CD14-positive monocyte (primary cell): ENCODE data around the gene PRKD1. TPM values are rescaled to one million over a fixed set of nuclear protein-coding genes. Genes with fewer than 3 reads are reported as not detected.

Source experiments
- DNase-seq, 3 donors: peaks; one replicate each; pipeline ENCODE4 v3.0.0-alpha.2; 2011 to 2022
- H2AFZ ChIP-seq: 2 replicates; pipeline ENCODE4 v1.6.0; 2012; ENCODE audit warnings: mild to moderate bottlenecking, low read depth, low read length, inconsistent platforms; ENCODE audit not compliant: insufficient read depth, poor library complexity, severe bottlenecking
- H3K27ac ChIP-seq, 2 donors: 1 replicate in 1 of 2; 2 replicates in 1 of 2; pipeline ENCODE4 v1.5.1; 2012 to 2013; ENCODE audit warnings: low read length in 2 of 2, control low read depth in 1 of 2, inconsistent platforms in 1 of 2, low read depth in 1 of 2, mild to moderate bottlenecking in 1 of 2
- H3K27me3 ChIP-seq, 2 donors: one replicate each; pipeline versions ENCODE4 v1.6.0 to v1.6.1; 2011 to 2013; ENCODE audit warnings: low read length in 2 of 2; ENCODE audit not compliant: control insufficient read depth in 2 of 2, insufficient read depth in 2 of 2
- H3K36me3 ChIP-seq, 2 donors: replicated peaks in 1 of 2; 1 replicate in 1 of 2; 2 replicates in 1 of 2; pipeline versions ENCODE4 v1.5.1 to v1.6.1; 2012 to 2013; ENCODE audit warnings: low read length in 2 of 2, control low read depth in 1 of 2, inconsistent platforms in 1 of 2, mild to moderate bottlenecking in 1 of 2; ENCODE audit not compliant: insufficient read depth in 2 of 2, control insufficient read depth in 1 of 2
- H3K4me1 ChIP-seq, 2 donors: 1 replicate in 1 of 2; 2 replicates in 1 of 2; pipeline versions ENCODE4 v1.5.1 to v1.6.1; 2012 to 2013; ENCODE audit warnings: low read length in 2 of 2, control low read depth in 1 of 2, inconsistent platforms in 1 of 2, mild to moderate bottlenecking in 1 of 2, moderate library complexity in 1 of 2; ENCODE audit not compliant: insufficient read depth in 2 of 2, control insufficient read depth in 1 of 2
- H3K4me2 ChIP-seq: replicated peaks from 2 replicates; pipeline ENCODE3; 2012; ENCODE audit warnings: low read length, moderate library complexity, mild to moderate bottlenecking; ENCODE audit not compliant: poor library complexity, severe bottlenecking; ENCODE audit errors: extremely low read depth
- H3K4me3 ChIP-seq, 3 experiments: fragments of 200-600 bp in 1 of 3; sonication (generic) in 1 of 3; replicated peaks in 1 of 3; 1 replicate in 2 of 3; 2 replicates in 1 of 3; pipeline ENCODE4 v1.5.1; 2011 to 2013; ENCODE audit warnings: low read length in 3 of 3, mild to moderate bottlenecking in 3 of 3, control low read depth in 2 of 3, low read depth in 2 of 3, inconsistent platforms in 1 of 3, moderate library complexity in 1 of 3
- H3K79me2 ChIP-seq: 2 replicates; pipeline ENCODE4 v1.6.0; 2012; ENCODE audit warnings: mild to moderate bottlenecking, control low read depth, inconsistent platforms, low read length, moderate library complexity; ENCODE audit not compliant: insufficient read depth
- H3K9ac ChIP-seq: 2 replicates; pipeline ENCODE4 v1.6.0; 2017; ENCODE audit warnings: low read length, mild to moderate bottlenecking; ENCODE audit not compliant: insufficient read depth, poor library complexity, severe bottlenecking
- H3K9me3 ChIP-seq, 2 donors: replicated peaks in 1 of 2; 1 replicate in 1 of 2; 2 replicates in 1 of 2; pipeline versions ENCODE4 v1.5.1 to v1.6.1; 2012 to 2013; ENCODE audit warnings: low read length in 2 of 2, control low read depth in 1 of 2; ENCODE audit not compliant: control insufficient read depth in 1 of 2, insufficient read depth in 1 of 2
- H4K20me1 ChIP-seq: 2 replicates; pipeline ENCODE4 v1.6.0; 2012; ENCODE audit warnings: mild to moderate bottlenecking, low read length, control low read depth, moderate library complexity; ENCODE audit not compliant: insufficient read depth
- H3K27ac Mint-ChIP-seq, 7 donors: one replicate each; pipeline ENCODE4 v1.8.0; 2020; ENCODE audit warnings: mild to moderate bottlenecking in 7 of 7, mixed read lengths in 7 of 7, moderate library complexity in 6 of 7, inconsistent platforms in 2 of 7
- H3K27me3 Mint-ChIP-seq, 3 donors: one replicate each; pipeline ENCODE4 v1.8.0; 2021 to 2022; ENCODE audit warnings: low read depth in 3 of 3, mild to moderate bottlenecking in 3 of 3, mixed read lengths in 3 of 3, moderate library complexity in 3 of 3, inconsistent platforms in 1 of 3
- H3K36me3 Mint-ChIP-seq, 2 donors: one replicate each; pipeline ENCODE4 v1.8.0; 2020; ENCODE audit warnings: mixed read lengths in 2 of 2, inconsistent platforms in 1 of 2, mild to moderate bottlenecking in 1 of 2
- H3K4me1 Mint-ChIP-seq: one replicate; pipeline ENCODE4 v1.8.0; 2020; ENCODE audit warnings: mild to moderate bottlenecking, mixed read lengths
- H3K4me3 Mint-ChIP-seq, 2 donors: one replicate each; pipeline ENCODE4 v1.8.0; 2020; ENCODE audit warnings: mild to moderate bottlenecking in 2 of 2, mixed read lengths in 2 of 2, moderate library complexity in 1 of 2
- H3K9me3 Mint-ChIP-seq, 7 donors: one replicate each; pipeline ENCODE4 v1.8.0; 2020 to 2022; ENCODE audit warnings: mixed read lengths in 7 of 7, mild to moderate bottlenecking in 6 of 7, moderate library complexity in 6 of 7, inconsistent platforms in 2 of 7
- CTCF ChIP-seq: fragments of 200-600 bp; IDR thresholded peaks from one replicate; pipeline ENCODE4 v1.8.0; 2022; ENCODE audit warnings: antibody characterized with exemption, mild to moderate bottlenecking
- WGBS: methylation state at CpG from one replicate; pipeline ENCODE4 v1.1.5; 2013; ENCODE audit warnings: missing lambda C conversion rate; ENCODE audit not compliant: insufficient coverage; 5-methylcytosine and 5-hydroxymethylcytosine counted together
- intact Hi-C, 2 donors: fragments of 100-400 bp; cut with micrococcal nuclease; formaldehyde crosslinking; loops; one replicate each; pipeline versions ENCODE4 v1.15.0 to v1.15.1; 2023
- polyA plus RNA-seq, 3 donors: library from polyadenylated mRNA; depleted of rRNA in 1 of 3; unstranded in 2 of 3; stranded (reverse) in 1 of 3; fragments of 300-500 nt in 2 of 3; fragments of >200 nt in 1 of 3; fragmentation: Illumina TruSeq in 2 of 3; gene quantifications; 1 replicate in 2 of 3; 2 replicates in 1 of 3; pipeline ENCODE4 v1.2.3, GENCODE V29; 2012 to 2021

The PRKD1 gene
- polyA plus RNA-seq, 3 donors: not detected

- Histone ChIP-seq H3K36me3 (no peaks in the 10 kb centered on the region), H3K9ac (no peak overlapping the region), H3K27ac (no peak overlapping the region), H3K4me2 (no peak overlapping the region), H2AFZ (no peak overlapping the region), H3K4me3 (no peak overlapping the region), H3K79me2 (no peaks in the 10 kb centered on the region), H4K20me1 (no peaks in the 10 kb centered on the region), H3K27me3 (no peaks in the 10 kb centered on the region), H3K4me1 (no peaks in the 10 kb centered on the region), H3K9me3 (no peaks in the 10 kb centered on the region)
- H3K36me3 Mint-ChIP-seq: no peaks in the 10 kb centered on the region
- H3K27ac Mint-ChIP-seq: no peak overlapping the region
- no peak for TF ChIP-seq CTCF
- intact Hi-C loops: no loop called here
- H3K4me3 Mint-ChIP-seq: no peak overlapping the region
- H3K9me3 Mint-ChIP-seq: peaks cover 0 to 4% (median 2%) of the 10 kb centered on the region in 7 donors
- peaks cover 0 to 3% (median 0%) of the 10 kb centered on the region in 3 donors for H3K27me3 Mint-ChIP-seq
- 100% methylated on average over 1 of the region's 3 CpGs for WGBS
- no peaks in the 10 kb centered on the region for H3K4me1 Mint-ChIP-seq
- DNase-seq: no peak
These were observed 347.8 kb downstream of the PRKD1 start for GRCh38 chr14:29579838-29580237.

DNA sequence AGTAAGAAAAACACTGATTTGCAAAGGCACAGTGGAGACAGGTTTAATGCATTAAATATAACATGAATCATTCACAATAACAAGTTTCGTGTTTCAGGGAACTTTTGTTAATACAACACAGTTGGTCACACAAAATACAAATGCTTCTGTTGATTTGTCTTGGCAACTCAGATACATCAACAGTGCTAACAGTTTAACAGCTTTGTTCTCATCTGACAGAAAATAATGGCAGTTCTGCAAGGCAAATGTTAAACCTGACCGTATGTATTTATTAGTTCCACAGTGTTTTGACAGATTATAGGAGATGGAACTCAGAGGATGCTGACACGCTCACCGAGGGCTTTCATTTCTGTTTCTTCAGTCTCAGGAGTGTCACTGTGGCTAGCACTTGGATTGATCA, 350.7 kb downstream of the PRKD1 start:
- Histone ChIP-seq H3K4me2 (no peak overlapping the region), H2AFZ (no peak overlapping the region), H3K36me3 (no peaks in the 10 kb centered on the region), H3K9me3 (no peaks in the 10 kb centered on the region), H3K27me3 (no peaks in the 10 kb centered on the region), H3K79me2 (no peaks in the 10 kb centered on the region), H3K9ac (no peak overlapping the region), H3K4me3 (no peak overlapping the region), H3K27ac (no peak overlapping the region), H4K20me1 (no peaks in the 10 kb centered on the region), H3K4me1 (no peaks in the 10 kb centered on the region)
- peaks cover 0 to 1% (median 0%) of the 10 kb centered on the region in 3 donors for H3K27me3 Mint-ChIP-seq
- peaks cover 0 to 2% (median 0%) of the 10 kb centered on the region in 7 donors for H3K9me3 Mint-ChIP-seq
- H3K27ac Mint-ChIP-seq: no peak overlapping the region
- intact Hi-C loops: no loop called here
- 100% methylated on average over 1 of the region's 4 CpGs for WGBS
- no peak overlapping the region for H3K4me3 Mint-ChIP-seq
- H3K36me3 Mint-ChIP-seq: no peaks in the 10 kb centered on the region
- DNase-seq: no peak
- H3K4me1 Mint-ChIP-seq: no peaks in the 10 kb centered on the region
- no peak for TF ChIP-seq CTCF
